H9 (cell line): ENCODE results near the gene NCK1. TPM values are rescaled to one million over a fixed set of nuclear protein-coding genes. Genes with fewer than 3 reads are reported as not detected.

Experiments
- DNase-seq: peaks from one replicate; pipeline ENCODE4 v3.0.0-alpha.2; 2017
- H2AFZ ChIP-seq: one replicate; pipeline ENCODE4 v1.6.1; 2013; ENCODE audit warnings: mild to moderate bottlenecking, low read length, control low read depth, moderate library complexity
- H2AK5ac ChIP-seq: 2 replicates; pipeline ENCODE4 v1.6.1; 2013; ENCODE audit warnings: low read length, control low read depth, mixed read lengths; ENCODE audit not compliant: insufficient read length
- H2BK120ac ChIP-seq: one replicate; pipeline ENCODE4 v1.6.1; 2013; ENCODE audit warnings: low read depth, mild to moderate bottlenecking, low read length, control low read depth, inconsistent platforms; ENCODE audit not compliant: poor library complexity, severe bottlenecking
- H2BK12ac ChIP-seq: 2 replicates; pipeline ENCODE4 v1.6.1; 2013; ENCODE audit warnings: low read length, control low read depth, mixed read lengths, low read depth; ENCODE audit not compliant: insufficient read length
- H2BK15ac ChIP-seq: 2 replicates; pipeline ENCODE4 v1.6.1; 2013; ENCODE audit warnings: low read depth, low read length, control low read depth
- H2BK20ac ChIP-seq: one replicate; pipeline ENCODE4 v1.6.1; 2013; ENCODE audit warnings: low read depth, mild to moderate bottlenecking, low read length, control low read depth, inconsistent platforms; ENCODE audit not compliant: poor library complexity, severe bottlenecking
- H2BK5ac ChIP-seq: 2 replicates; pipeline ENCODE4 v1.6.1; 2013; ENCODE audit warnings: low read length, control low read depth, mixed read lengths; ENCODE audit not compliant: insufficient read length
- H3K14ac ChIP-seq: 2 replicates; pipeline ENCODE4 v1.6.1; 2013; ENCODE audit warnings: low read length, control low read depth; ENCODE audit not compliant: insufficient read depth
- H3K18ac ChIP-seq: 2 replicates; pipeline ENCODE4 v1.6.1; 2013; ENCODE audit warnings: low read depth, mild to moderate bottlenecking, mixed read lengths, low read length, control low read depth; ENCODE audit not compliant: insufficient read length
- H3K23ac ChIP-seq: 2 replicates; pipeline ENCODE4 v1.6.1; 2013; ENCODE audit warnings: low read length, control low read depth, mixed read lengths, low read depth; ENCODE audit not compliant: insufficient read length
- H3K23me2 ChIP-seq: 2 replicates; pipeline ENCODE4 v1.6.1; 2013; ENCODE audit warnings: low read depth, mild to moderate bottlenecking, mixed read lengths, low read length, control low read depth; ENCODE audit not compliant: insufficient read length, poor library complexity, severe bottlenecking
- H3K27ac ChIP-seq: 2 replicates; pipeline ENCODE4 v1.5.1; 2013; ENCODE audit warnings: low read length, control low read depth, mixed read lengths, low read depth; ENCODE audit not compliant: insufficient read length
- H3K27me3 ChIP-seq: 2 replicates; pipeline ENCODE4 v1.6.1; 2013; ENCODE audit warnings: low read length, control low read depth, inconsistent platforms; ENCODE audit not compliant: insufficient read depth
- H3K4ac ChIP-seq: 2 replicates; pipeline ENCODE4 v1.6.1; 2013; ENCODE audit warnings: low read depth, mild to moderate bottlenecking, control low read depth, inconsistent platforms, low read length, moderate library complexity
- H3K4me1 ChIP-seq: 2 replicates; pipeline ENCODE4 v1.6.1; 2013; ENCODE audit warnings: low read length, control low read depth, inconsistent platforms; ENCODE audit not compliant: insufficient read depth
- H3K4me2 ChIP-seq: 2 replicates; pipeline ENCODE4 v1.6.1; 2013; ENCODE audit warnings: low read length, control low read depth, mixed read lengths; ENCODE audit not compliant: insufficient read length, insufficient read depth
- H3K56ac ChIP-seq: 2 replicates; pipeline ENCODE4 v1.6.1; 2013; ENCODE audit warnings: low read depth, mild to moderate bottlenecking, mixed read lengths, low read length, control low read depth; ENCODE audit not compliant: insufficient read length
- H3K79me1 ChIP-seq: 2 replicates; pipeline ENCODE4 v1.6.1; 2013; ENCODE audit warnings: low read depth, mild to moderate bottlenecking, moderate library complexity, low read length, control low read depth, inconsistent platforms; ENCODE audit not compliant: insufficient read depth, poor library complexity, severe bottlenecking
- H3K79me2 ChIP-seq: 2 replicates; pipeline ENCODE4 v1.6.1; 2013; ENCODE audit warnings: low read length, control low read depth, inconsistent platforms; ENCODE audit not compliant: insufficient read depth
- H3K9ac ChIP-seq: 2 replicates; pipeline ENCODE4 v1.6.1; 2013; ENCODE audit warnings: low read length, control low read depth, mixed read lengths; ENCODE audit not compliant: insufficient read length; ENCODE audit errors: extremely low read depth
- H3K9me3 ChIP-seq: one replicate; pipeline ENCODE4 v1.6.1; 2013; ENCODE audit warnings: low read depth, low read length, inconsistent platforms; ENCODE audit not compliant: control insufficient read depth
- H3T11ph ChIP-seq: one replicate; pipeline ENCODE4 v1.6.1; 2013; ENCODE audit warnings: mild to moderate bottlenecking, low read length, control low read depth, inconsistent platforms
- H4K20me1 ChIP-seq: one replicate; pipeline ENCODE4 v1.6.1; 2013; ENCODE audit not compliant: control insufficient read depth, insufficient read length, insufficient read depth
- H4K5ac ChIP-seq: 2 replicates; pipeline ENCODE4 v1.6.1; 2013; ENCODE audit warnings: low read depth, mild to moderate bottlenecking, mixed read lengths, low read length, control low read depth; ENCODE audit not compliant: insufficient read length
- H4K8ac ChIP-seq: replicated peaks from 2 replicates; pipeline ENCODE4 v1.6.1; 2013; ENCODE audit warnings: low read length, control low read depth, mixed read lengths, low read depth; ENCODE audit not compliant: insufficient read length
- H4K91ac ChIP-seq: 2 replicates; pipeline ENCODE4 v1.6.1; 2013; ENCODE audit warnings: low read depth, mild to moderate bottlenecking, moderate library complexity, mixed read lengths, low read length, control low read depth; ENCODE audit not compliant: insufficient read length
- H3K27ac Mint-ChIP-seq, 3 experiments: 2 replicates in 2 of 3; 3 replicates in 1 of 3; pipeline ENCODE4 v1.8.0; 2020 to 2021; ENCODE audit warnings: mixed read lengths in 3 of 3, mild to moderate bottlenecking in 1 of 3, moderate library complexity in 1 of 3
- H3K27me3 Mint-ChIP-seq: 2 replicates; pipeline ENCODE4 v1.8.0; 2021; ENCODE audit warnings: low read depth, mild to moderate bottlenecking, moderate library complexity, mixed read lengths
- H3K36me3 Mint-ChIP-seq, 3 experiments: 2 replicates in 2 of 3; 3 replicates in 1 of 3; pipeline ENCODE4 v1.8.0; 2020 to 2021; ENCODE audit warnings: low read depth in 3 of 3, mixed read lengths in 3 of 3; ENCODE audit not compliant: insufficient read depth in 1 of 3
- H3K4me1 Mint-ChIP-seq, 2 experiments: 2 replicates each; pipeline ENCODE4 v1.8.0; 2020; ENCODE audit warnings: mixed read lengths in 2 of 2
- H3K4me3 Mint-ChIP-seq, 2 experiments: 2 replicates in 1 of 2; 3 replicates in 1 of 2; pipeline ENCODE4 v1.8.0; 2020 to 2021; ENCODE audit warnings: mild to moderate bottlenecking in 2 of 2, mixed read lengths in 2 of 2, moderate library complexity in 1 of 2
- H3K9me3 Mint-ChIP-seq, 2 experiments: 2 replicates in 1 of 2; 3 replicates in 1 of 2; pipeline ENCODE4 v1.8.0; 2020; ENCODE audit warnings: mild to moderate bottlenecking in 2 of 2, mixed read lengths in 2 of 2, moderate library complexity in 1 of 2
- WGBS: extraction: QIAGEN DNeasy Blood & Tissue Kit; methylation state at CpG from one replicate; pipeline ENCODE4 v1.1.7; 2013; ENCODE audit warnings: missing lambda C conversion rate, low lambda C conversion rate, mixed read lengths; ENCODE audit not compliant: insufficient read length; ENCODE audit errors: extremely low coverage; 5-methylcytosine and 5-hydroxymethylcytosine counted together
- total RNA-seq: library from RNA; stranded (reverse); gene quantifications from 2 replicates; pipeline ENCODE4 v1.2.1, GENCODE V29; 2021
- TF ChIP-seq, protein P1 (sequence below): fragments of 200-600 bp; sonication (generic); conservative IDR thresholded peaks from 3 replicates; pipeline ENCODE4 v1.8.0; 2021; ENCODE audit warnings: antibody characterized with exemption, mild to moderate bottlenecking

Gene NCK1
- total RNA-seq, 1 experiment from 2014 or later = 26.4 TPM

DNA sequence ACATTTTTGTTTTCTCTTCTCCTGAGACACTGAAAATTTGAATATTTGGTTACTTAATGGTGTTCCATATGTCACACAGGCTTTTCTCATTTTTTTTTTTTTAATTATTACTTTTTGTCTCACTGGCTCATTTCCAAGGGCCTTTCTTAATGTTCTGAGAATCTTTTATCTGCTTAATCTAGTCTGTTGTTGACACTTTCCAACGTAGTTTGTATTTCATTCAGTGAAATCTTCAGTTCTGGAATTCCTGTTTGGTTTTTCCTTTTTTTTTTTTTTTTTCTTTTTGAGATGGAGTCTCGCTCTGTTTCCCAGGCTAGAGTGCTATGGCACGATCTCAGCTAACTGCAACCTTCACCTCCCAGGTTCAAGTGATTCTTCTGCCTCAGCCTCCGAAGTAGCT, 42.7 kb downstream of the NCK1 start:
- Histone ChIP-seq H3K4ac (no peak overlapping the region), H2BK120ac (no peak overlapping the region), H3K14ac (no peak overlapping the region), H3K23ac (no peak overlapping the region), H3K56ac (no peak overlapping the region), H3K23me2 (no peaks in the 10 kb centered on the region), H2BK20ac (no peak overlapping the region), H3K4me1 (peaks cover 3% of the 10 kb centered on the region; the same call in 1 of the 2 replicates), H2BK5ac (no peak overlapping the region), H3K27me3 (no peaks in the 10 kb centered on the region), H4K5ac (no peak overlapping the region), H2BK12ac (no peak overlapping the region), H2AK5ac (no peak overlapping the region), H3K18ac (no peak overlapping the region), H2BK15ac (no peak overlapping the region), H3K79me1 (no peaks in the 10 kb centered on the region), H4K91ac (no peak overlapping the region), H4K8ac (no peak overlapping the region), H3K79me2 (peaks cover 23% of the 10 kb centered on the region; the same call in 1 of the 2 replicates), H3K9me3 (no peaks in the 10 kb centered on the region), H3K27ac (no peak overlapping the region), H3K9ac (no peak overlapping the region), H2AFZ (no peak overlapping the region), H3T11ph (no peak overlapping the region), H4K20me1 (peaks cover 4% of the 10 kb centered on the region), H3K4me2 (no peak overlapping the region)
- no peak overlapping the region for H3K27ac Mint-ChIP-seq
- WGBS = no CpG with 5 or more reads among the region's 4 CpGs
- DNase-seq = no peak
- TF ChIP-seq, protein P1, sequence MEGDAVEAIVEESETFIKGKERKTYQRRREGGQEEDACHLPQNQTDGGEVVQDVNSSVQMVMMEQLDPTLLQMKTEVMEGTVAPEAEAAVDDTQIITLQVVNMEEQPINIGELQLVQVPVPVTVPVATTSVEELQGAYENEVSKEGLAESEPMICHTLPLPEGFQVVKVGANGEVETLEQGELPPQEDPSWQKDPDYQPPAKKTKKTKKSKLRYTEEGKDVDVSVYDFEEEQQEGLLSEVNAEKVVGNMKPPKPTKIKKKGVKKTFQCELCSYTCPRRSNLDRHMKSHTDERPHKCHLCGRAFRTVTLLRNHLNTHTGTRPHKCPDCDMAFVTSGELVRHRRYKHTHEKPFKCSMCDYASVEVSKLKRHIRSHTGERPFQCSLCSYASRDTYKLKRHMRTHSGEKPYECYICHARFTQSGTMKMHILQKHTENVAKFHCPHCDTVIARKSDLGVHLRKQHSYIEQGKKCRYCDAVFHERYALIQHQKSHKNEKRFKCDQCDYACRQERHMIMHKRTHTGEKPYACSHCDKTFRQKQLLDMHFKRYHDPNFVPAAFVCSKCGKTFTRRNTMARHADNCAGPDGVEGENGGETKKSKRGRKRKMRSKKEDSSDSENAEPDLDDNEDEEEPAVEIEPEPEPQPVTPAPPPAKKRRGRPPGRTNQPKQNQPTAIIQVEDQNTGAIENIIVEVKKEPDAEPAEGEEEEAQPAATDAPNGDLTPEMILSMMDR = no peak
- H3K9me3 Mint-ChIP-seq = peaks cover 3 to 7% of the 10 kb centered on the region in 2 experiments; a peak in 4 of 5 replicates
- H3K36me3 Mint-ChIP-seq = peaks cover 4 to 9% (median 9%) of the 10 kb centered on the region in 3 experiments
- peaks cover 49 to 52% of the 10 kb centered on the region in 2 experiments for H3K4me1 Mint-ChIP-seq
- H3K4me3 Mint-ChIP-seq = no peak overlapping the region
- no peaks in the 10 kb centered on the region; the same call in 1 of the 2 replicates for H3K27me3 Mint-ChIP-seq
